Measurements from ENCODE around the gene NLK.
"Not testable (repeated sequence)": the region's sequence is repeated elsewhere in the genome, so short reads cannot be mapped to it uniquely, and the experiment has no call there.

The NLK gene

DNA sequence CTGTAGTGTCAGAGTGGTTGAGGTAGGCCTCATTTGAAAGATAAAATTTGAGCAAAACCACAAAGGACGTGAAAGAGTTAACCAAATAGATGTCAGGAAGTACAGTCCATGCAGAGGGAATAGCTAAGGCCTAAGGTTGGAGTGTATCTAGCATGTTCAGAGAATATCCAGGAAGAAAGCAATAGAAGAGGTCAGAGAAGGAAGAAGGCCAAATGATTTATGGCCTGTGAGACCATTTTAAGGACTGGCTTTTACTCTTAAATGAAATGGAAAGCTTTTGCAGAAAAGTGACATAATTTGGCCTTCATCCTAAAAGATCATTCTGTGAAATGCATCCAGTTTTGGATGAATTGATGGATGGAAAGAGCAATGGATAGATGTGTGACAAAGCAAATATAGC is 116.5 kb downstream of the NLK start:
- DNase-seq (ENCODE audit: low read depth) = no peak

DNA sequence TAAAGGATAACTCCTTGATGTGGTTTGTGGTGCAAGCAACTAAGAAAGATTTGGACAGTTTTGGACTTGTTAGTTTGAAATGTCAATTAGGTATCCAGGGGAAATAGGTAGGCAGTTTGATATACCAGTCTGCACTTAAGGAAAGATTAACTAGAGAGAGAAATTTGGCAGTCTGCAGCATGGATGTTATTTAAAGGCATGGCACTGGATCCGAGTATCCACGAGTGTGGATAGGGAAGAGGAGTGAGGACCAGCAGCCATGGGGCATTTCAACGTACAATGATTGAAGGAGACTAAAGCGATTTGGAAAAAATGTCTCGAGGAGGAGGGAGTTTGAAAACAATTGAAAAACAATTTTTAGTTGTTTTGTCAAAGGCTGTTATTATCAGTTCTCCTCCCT is 117.4 kb downstream of the NLK start:
- no peak for DNase-seq (ENCODE audit: low read depth)

DNA sequence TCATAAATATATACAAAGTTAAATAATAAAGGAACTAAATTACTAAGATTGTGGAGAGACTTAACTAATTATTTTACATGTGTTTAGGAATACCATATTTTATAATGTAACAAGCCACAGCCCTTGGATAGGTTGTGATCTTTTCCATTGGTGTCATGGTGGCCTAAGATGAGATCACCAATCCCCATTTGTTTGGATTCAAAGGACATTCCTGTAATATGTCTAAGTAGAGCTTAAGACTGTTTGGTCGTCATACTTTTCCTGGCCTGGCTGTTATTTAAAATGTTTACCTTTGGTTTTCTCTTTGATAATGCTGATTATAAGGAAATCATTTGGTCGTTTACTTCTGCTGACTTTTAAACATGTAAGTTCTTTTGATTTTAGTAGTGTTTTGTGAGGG is 118.1 kb downstream of the NLK start:
- no peak for DNase-seq (ENCODE audit: low read depth)

DNA sequence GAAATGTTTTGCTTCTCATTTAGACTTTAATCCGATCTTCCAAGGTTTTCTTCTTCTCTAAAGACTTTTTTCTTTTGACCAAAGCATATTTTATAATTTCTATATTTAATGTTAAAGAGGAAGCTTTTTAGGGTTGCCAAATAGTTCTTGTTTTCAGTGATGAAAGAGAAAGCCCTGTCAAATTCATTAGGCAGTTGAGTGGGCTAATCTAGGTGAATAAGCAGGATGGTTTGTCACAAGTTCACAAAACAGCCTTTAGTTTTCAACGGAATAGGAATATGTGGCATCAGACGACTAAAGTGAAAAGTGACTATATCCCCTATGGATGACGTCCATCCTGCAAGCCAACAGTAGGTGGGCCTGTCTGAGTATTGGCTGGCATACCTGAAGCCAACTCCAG is 118.8 kb downstream of the NLK start:
- DNase-seq (ENCODE audit: low read depth) = no peak

- DNase-seq (ENCODE audit: low read depth) = no peak
Measured at GRCh38 chr17:28166478-28166877, 124.0 kb downstream of the NLK start.

DNA sequence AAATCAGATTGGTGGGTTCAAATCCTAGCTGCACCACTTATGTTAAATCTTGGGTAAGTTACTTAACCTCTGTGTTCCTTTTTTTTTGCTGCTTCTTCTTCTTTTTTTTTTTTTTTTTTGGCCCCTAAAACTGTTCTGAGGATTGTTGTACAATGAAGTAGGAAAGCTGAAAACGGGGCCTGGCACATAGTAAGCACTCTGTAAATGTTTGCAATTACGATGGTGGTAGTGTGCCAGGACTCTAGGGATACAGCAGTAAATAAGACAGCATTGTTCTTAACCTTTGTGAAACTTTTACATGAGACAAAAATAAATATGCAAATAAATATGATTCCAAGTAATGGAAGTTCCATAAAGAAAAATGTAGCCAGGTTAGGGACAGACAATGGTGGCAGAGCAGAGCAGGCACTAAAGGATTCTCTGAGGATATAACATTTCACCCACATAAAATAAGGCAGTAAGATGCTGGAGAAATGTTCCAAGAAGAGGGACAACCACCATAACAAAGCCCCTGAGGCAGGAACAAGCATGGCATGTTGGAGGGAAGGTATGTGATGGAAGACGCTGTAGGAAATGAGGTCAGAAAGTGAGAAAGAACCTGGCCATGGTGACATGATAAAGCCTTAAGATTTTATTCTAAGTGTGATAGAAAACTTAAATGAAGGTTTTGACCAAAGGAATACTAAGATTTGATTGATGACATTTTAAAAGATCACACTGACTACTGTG is 127.3 kb downstream of the NLK start:
- DNase-seq (ENCODE audit: low read depth) = no peak

DNA sequence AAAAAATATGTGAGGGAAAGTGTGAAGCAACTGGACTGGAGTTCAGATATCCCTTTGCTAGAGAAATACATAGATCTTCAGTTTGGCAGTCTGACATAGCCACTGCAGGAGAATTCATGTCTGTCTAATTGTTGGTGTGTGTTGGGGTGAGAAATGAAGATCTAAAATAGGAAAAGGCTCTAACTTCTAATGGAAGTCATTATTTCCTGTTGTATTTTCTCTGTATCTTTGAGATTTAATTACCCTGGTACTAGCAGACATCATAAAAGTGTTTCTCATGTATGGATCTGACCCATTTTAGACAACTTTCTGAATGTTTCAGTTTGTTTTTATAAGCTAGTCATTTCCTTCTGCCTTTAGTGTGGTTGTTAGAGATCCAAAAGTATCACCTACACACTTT is 128.3 kb downstream of the NLK start:
- no peak for DNase-seq (ENCODE audit: low read depth)

DNA sequence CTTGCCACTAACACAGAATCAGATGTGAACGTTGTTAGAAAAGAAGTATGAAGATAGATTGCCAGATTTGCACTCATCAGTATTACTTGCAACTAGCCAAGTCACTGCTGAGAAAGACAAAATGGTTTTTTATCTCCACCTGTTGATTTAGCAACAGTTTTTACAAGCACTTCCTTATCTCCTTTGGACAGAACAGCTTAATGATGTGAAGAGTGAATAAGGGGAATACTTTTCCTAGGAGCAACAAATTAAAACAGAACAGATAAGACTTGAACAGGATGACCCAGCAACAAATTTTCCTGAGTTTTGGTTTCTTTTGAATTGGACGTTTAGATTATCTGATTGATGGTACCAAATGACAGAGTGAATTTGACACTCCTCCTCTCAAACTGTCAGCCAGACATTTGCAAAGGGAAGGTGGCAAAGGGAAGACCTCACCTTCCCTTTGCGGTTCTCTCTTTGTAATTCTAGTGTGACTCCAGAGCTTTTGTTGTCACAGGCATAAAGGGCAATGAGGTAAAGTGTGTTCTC is 130.6 kb downstream of the NLK start:
- no peak for DNase-seq (ENCODE audit: low read depth)

- DNase-seq (ENCODE audit: low read depth) = no peak
Measured at GRCh38 chr17:28173801-28174200, 131.3 kb downstream of the NLK start.

- DNase-seq (ENCODE audit: low read depth) = no peak
Measured at GRCh38 chr17:28174352-28175046, 132.0 kb downstream of the NLK start.

- DNase-seq (ENCODE audit: low read depth) = no peak
Measured at GRCh38 chr17:28177351-28177750, 134.9 kb downstream of the NLK start.

DNA sequence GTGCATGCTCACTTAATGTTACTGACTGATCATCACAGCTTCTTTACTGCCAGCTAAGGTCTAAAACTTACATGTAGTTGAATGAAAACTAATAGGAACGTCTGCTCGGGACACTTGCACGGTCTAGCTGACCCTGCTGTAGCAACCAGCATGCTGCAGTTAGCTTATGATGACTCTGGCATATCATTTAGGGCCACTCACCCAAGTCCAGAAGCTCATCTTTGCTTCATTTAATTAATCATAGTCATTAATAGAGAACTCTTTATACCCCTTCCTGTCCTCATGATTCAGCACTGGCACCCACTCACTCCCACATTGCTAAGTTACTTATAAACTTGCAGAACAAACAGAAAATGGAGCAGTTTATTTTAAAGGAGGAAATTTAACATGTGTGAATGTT is 136.3 kb downstream of the NLK start:
- DNase-seq (ENCODE audit: low read depth) = no peak

GRCh38 chr17:28180449-28180848 is 138.0 kb downstream of the NLK start:
- no peak for DNase-seq (ENCODE audit: low read depth)

DNA sequence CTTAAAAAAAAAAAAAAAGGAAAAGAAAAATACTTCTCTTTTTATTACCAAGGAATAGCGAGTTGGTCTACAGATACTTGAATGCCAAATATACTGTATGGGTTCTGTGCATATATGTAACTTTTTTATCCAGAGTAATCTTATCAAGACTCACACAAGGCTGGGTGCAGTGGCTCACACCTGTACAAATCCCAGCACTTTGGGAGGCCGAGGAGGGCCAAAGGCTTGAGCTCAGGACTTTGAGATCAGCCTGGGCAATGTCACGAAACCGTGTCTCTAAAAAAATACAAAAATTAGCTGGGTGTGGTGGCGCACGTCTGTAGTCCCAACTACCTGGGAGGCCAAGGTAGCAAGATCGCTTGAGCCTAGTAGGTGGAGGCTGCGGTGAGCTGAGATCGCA is 139.1 kb downstream of the NLK start:
- no peak for DNase-seq (ENCODE audit: low read depth)

DNA sequence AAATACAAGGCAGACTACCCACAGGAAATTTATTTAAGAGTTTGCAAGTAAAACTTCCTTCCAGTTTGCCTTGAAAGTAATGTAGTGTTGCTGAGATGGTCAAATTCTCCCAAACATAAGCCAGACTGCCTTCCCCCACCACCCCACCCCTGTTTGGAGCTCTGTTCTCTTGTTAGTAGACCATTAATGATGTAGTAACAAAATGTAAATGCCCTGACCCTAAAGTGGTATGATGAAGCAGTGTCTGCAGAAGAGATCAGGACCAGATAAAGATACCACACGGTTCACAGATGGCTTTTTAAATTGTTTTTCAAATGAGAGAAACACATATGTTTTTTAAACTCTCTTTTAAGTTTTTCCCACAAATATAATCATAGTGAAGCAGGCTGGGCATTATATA is 140.1 kb downstream of the NLK start:
- DNase-seq (ENCODE audit: low read depth) = no peak

DNA sequence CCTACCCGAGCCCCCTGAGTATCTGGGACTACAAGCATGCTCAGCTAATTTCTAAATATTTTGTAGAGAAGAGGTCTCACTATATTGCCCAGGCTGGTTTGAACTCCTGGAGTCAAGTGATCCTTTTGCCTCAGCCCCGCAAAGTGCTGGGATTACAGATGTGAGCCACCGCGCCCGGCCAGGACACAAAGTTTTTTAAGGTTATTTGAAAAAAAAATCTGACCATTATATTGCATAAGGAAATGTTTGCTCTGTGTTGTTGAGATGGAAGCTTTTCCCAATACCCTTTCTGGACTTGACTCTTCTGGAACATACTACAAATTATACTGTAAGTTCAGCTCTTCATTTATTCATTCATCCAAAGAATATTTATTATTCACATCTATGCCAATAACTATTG is 143.2 kb downstream of the NLK start:
- DNase-seq (ENCODE audit: low read depth) = no peak

- DNase-seq (ENCODE audit: low read depth) = not testable (repeated sequence)
Measured at GRCh38 chr17:28186472-28186871, 144.0 kb downstream of the NLK start.

DNA sequence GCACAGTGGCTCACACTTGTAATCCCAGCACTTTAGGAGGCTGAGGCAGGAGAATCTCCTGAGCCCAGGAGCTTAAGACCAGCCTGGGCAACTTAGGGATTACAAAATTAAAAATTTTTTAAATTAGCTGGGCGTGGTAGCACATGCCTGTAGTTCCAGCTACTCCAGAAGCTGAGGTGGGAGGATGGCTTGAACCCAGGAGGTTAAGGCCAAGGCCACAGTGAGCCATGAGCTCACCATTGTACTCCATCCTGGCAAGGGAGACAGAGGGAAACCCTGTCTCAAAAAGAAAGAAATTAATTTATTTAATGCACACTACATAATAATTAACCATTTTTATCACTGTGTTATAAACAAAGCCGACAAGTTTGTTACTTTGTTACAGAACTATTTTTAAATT is 145.5 kb downstream of the NLK start:
- no peak for DNase-seq (ENCODE audit: low read depth)

- DNase-seq (ENCODE audit: low read depth) = no peak
Measured at GRCh38 chr17:28188841-28189263, 146.4 kb downstream of the NLK start.

DNA sequence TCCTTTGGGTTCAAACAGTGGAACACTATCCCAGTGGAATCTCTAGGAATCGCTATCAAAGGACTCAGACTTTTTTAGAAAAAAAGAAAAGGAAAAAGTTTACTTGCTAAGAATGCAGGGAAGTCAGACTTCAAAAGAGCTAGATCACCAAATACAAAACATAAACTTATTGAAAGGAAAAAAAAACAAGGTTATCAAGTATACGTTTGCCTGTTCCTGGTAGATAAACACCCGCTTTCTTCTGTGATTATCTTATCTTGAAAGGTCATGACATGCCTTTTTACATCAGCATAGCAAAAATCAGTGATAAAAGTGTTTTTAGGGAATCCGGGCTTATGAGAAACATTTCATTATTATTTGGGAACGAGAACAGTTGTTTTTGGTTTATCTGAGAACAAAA is 147.2 kb downstream of the NLK start:
- DNase-seq (ENCODE audit: low read depth) = no peak

GRCh38 chr17:28191018-28191417 is 148.5 kb downstream of the NLK start:
- DNase-seq (ENCODE audit: low read depth) = no peak

GRCh38 chr17:28193241-28193640 is 150.8 kb downstream of the NLK start:
- no peak for DNase-seq (ENCODE audit: low read depth)

- DNase-seq (ENCODE audit: low read depth) = no peak
Measured at GRCh38 chr17:28194382-28194781, 151.9 kb downstream of the NLK start.

DNA sequence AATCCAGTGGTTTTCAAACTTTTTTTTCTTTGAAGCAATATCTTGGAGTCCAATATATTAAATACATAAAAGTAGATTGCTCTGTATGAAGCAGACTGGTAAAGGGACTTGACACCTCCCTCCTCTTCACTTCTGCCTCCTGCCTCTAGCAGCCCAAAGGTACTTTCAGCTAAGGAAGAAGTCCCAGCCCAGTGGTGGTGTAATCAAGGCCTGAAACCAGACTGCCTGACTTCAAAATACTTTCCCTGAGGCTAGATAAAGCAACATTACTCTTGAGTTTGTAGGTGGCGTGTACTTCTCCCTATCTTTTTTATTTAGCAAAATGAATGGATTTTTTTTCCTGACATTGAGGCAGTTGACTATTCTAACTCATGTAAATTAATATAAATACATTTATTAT is 154.2 kb downstream of the NLK start:
- DNase-seq (ENCODE audit: low read depth) = no peak
